Lower lobe of right lung (tissue), 2 donors: ENCODE measurements around the gene FAM83E. TPM values are rescaled to one million over a fixed set of nuclear protein-coding genes. Genes with fewer than 3 reads are reported as not detected.

Source experiments
- ATAC-seq, 2 donors: fragments of 200-7000 bp; cut with Tn5 transposase; one replicate each; pipeline ENCODE4 v1.9.1; 2020 to 2022; ENCODE audit warnings: mild to moderate bottlenecking in 2 of 2, moderate library complexity in 2 of 2
- DNase-seq: peaks from one replicate; pipeline ENCODE4 v3.0.0-alpha.2; 2020
- H3K27ac ChIP-seq: fragments of 200-600 bp; one replicate; pipeline ENCODE4 v1.8.0; 2022
- H3K27me3 ChIP-seq: fragments of 200-600 bp; one replicate; pipeline ENCODE4 v1.8.0; 2022; ENCODE audit warnings: low read depth
- H3K36me3 ChIP-seq: fragments of 200-600 bp; one replicate; pipeline ENCODE4 v1.8.0; 2022; ENCODE audit warnings: mild to moderate bottlenecking
- H3K4me1 ChIP-seq: fragments of 200-600 bp; one replicate; pipeline ENCODE4 v1.8.0; 2022
- H3K4me3 ChIP-seq: fragments of 200-600 bp; one replicate; pipeline ENCODE4 v1.8.0; 2022; ENCODE audit warnings: mild to moderate bottlenecking
- H3K9me3 ChIP-seq: fragments of 200-600 bp; one replicate; pipeline ENCODE4 v1.8.0; 2022
- CTCF ChIP-seq: fragments of 200-600 bp; IDR thresholded peaks from one replicate; pipeline ENCODE4 v1.8.0; 2022; ENCODE audit warnings: antibody characterized with exemption, mild to moderate bottlenecking
- intact Hi-C: fragments of 100-400 bp; cut with DNase I; formaldehyde crosslinking; loops from one replicate; pipeline ENCODE4 v1.11.0; 2022
- total RNA-seq: library from RNA; stranded (reverse); fragmentation: NEBNext Ultra II Directional; extraction: Animal tissue kit (Norgen Biotek cat#: 25700); gene quantifications from one replicate; pipeline ENCODE4 v1.2.1, GENCODE V29; 2021
- donor health status: DM: no; HTN: yes; CAD: no; lungs with severe emphysema.

FAM83E gene
- total RNA-seq, 1 donor from 2014 or later, result 34.1 TPM

GRCh38 chr19:48644839-48645619 is 30.2 kb upstream of the FAM83E start:
- H3K4me1 ChIP-seq, result peaks cover 19% of the 10 kb centered on the region
- no peaks in the 10 kb centered on the region for H3K9me3 ChIP-seq
- H3K4me3 ChIP-seq, result peak overlapping the region; percentile 63
- peak overlapping the region; percentile 83 for H3K27ac ChIP-seq
- TF ChIP-seq CTCF, result no peak
- no peaks in the 10 kb centered on the region for H3K27me3 ChIP-seq
- intact Hi-C loops, result no loop called here
- ATAC-seq (peak; percentile 85 to 86), DNase-seq (peak; percentile 78)
- H3K36me3 ChIP-seq, result no peaks in the 10 kb centered on the region

GRCh38 chr19:48644355-48644754 is 29.5 kb upstream of the FAM83E start:
- ATAC-seq (no peak), DNase-seq (no peak)
- Histone ChIP-seq H3K4me1 (peaks cover 19% of the 10 kb centered on the region), H3K27me3 (no peaks in the 10 kb centered on the region), H3K4me3 (peak overlapping the region; percentile 63), H3K27ac (no peak overlapping the region), H3K36me3 (no peaks in the 10 kb centered on the region), H3K9me3 (no peaks in the 10 kb centered on the region)
- TF ChIP-seq CTCF, result no peak
- intact Hi-C loops, result no loop called here

GRCh38 chr19:48642862-48643261 is 28.0 kb upstream of the FAM83E start:
- Histone ChIP-seq H3K36me3 (no peaks in the 10 kb centered on the region), H3K4me1 (peaks cover 28% of the 10 kb centered on the region), H3K4me3 (no peak overlapping the region), H3K9me3 (no peaks in the 10 kb centered on the region), H3K27ac (no peak overlapping the region), H3K27me3 (no peaks in the 10 kb centered on the region)
- TF ChIP-seq CTCF, result no peak
- intact Hi-C loops, result no loop called here
- DNase-seq (no peak), ATAC-seq (no peak)

GRCh38 chr19:48641850-48642249 is 27.0 kb upstream of the FAM83E start:
- H3K27me3 ChIP-seq, result no peaks in the 10 kb centered on the region

More at GRCh38 chr19:48641850-48642249, 27.0 kb upstream of the FAM83E start:
- Histone ChIP-seq H3K36me3 (no peaks in the 10 kb centered on the region), H3K27ac (no peak overlapping the region), H3K4me3 (no peak overlapping the region), H3K9me3 (no peaks in the 10 kb centered on the region), H3K4me1 (peaks cover 24% of the 10 kb centered on the region)
- DNase-seq (no peak), ATAC-seq (no peak)
- TF ChIP-seq CTCF, result no peak
- intact Hi-C loops, result no loop called here
